ENCODE results near the gene CPM. TPM values are rescaled to one million over a fixed set of nuclear protein-coding genes. Genes with fewer than 3 reads are reported as not detected.

The CPM gene
- 4.2 and 4.6 TPM in 2 replicates for total RNA-seq (2021)
- percentile 30 among the genes with signal in this experiment for Bru-seq, nascent RNA
- BruChase-seq, experiment 1, labeled RNA remaining after a 2-hour chase, result percentile 27 among the genes with signal in this experiment
- percentile 25 among the genes with signal in this experiment for BruChase-seq, experiment 2, labeled RNA remaining after a 6-hour chase
- long read RNA-seq, full-length matches to known transcripts, result 3 of 5 reads
- long read RNA-seq, partial matches to known transcripts, result 0 of 5 reads
- long read RNA-seq, other reads (novel, unspliced or antisense), result 2 of 5 reads

- H2AFZ ChIP-seq, result peak within 1 kb of the TSS; percentile 82
- CTCF ChIA-PET, result interaction anchor here (0.7 kb wide), 1 partner anchor 773 kb away, joined by 3 read pairs; no protein-coding TSS in a partner anchor
These were observed at the start of gene CPM for GRCh38 chr12:68932961-68933893. CPM (minus strand) TSS chr12:68933171; CDS start chr12:68932837, 334 bp downstream.

DNA sequence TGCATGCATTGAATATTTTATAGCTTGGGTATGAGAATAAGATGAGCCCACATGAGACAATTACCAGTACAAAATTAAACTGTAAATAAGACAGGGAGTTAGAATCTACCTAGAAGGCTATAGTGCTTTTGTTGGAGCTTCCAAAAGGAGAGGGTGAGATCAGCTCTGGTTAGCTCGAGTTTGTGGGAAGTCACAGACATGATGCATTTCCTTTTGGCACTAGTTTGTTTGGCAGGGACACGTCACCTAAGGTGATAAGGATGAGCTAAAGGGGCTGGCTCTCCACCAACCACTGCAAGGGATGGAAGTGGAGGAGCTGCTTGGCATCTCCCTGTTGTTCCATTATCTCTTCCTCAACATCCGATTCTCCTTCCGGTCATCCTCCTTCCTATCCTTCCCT, 48.5 kb upstream of the CPM start:
- Histone ChIP-seq H3K4me3 (no peak overlapping the region), H3K4me1 (replicated peaks; ENCODE audit: insufficient read depth) (no peaks in the 10 kb centered on the region), H4K20me1 (ENCODE audit: insufficient read depth) (no peaks in the 10 kb centered on the region), H3K27me3 (ENCODE audit: insufficient read depth, low read depth) (no peaks in the 10 kb centered on the region), H3K36me3 (ENCODE audit: low read depth) (no peaks in the 10 kb centered on the region), H3K79me2 (ENCODE audit: low read depth) (no peaks in the 10 kb centered on the region), H3F3A (ENCODE audit: insufficient read depth, low read depth) (no peaks in the 10 kb centered on the region), H3K27ac (no peak overlapping the region), H2AFZ (no peak overlapping the region), H3K9me2 (ENCODE audit: insufficient read depth) (no peaks in the 10 kb centered on the region), H3K4me2 (no peak overlapping the region), H3K9me3 (ENCODE audit: insufficient read depth, low read depth) (peaks cover 5% of the 10 kb centered on the region)
- no peak for TF ChIP-seq EZH2 (IDR thresholded peaks at IDR 0.05; ENCODE audit: low read depth)
- TF ChIP-seq, protein P1, sequence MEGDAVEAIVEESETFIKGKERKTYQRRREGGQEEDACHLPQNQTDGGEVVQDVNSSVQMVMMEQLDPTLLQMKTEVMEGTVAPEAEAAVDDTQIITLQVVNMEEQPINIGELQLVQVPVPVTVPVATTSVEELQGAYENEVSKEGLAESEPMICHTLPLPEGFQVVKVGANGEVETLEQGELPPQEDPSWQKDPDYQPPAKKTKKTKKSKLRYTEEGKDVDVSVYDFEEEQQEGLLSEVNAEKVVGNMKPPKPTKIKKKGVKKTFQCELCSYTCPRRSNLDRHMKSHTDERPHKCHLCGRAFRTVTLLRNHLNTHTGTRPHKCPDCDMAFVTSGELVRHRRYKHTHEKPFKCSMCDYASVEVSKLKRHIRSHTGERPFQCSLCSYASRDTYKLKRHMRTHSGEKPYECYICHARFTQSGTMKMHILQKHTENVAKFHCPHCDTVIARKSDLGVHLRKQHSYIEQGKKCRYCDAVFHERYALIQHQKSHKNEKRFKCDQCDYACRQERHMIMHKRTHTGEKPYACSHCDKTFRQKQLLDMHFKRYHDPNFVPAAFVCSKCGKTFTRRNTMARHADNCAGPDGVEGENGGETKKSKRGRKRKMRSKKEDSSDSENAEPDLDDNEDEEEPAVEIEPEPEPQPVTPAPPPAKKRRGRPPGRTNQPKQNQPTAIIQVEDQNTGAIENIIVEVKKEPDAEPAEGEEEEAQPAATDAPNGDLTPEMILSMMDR (conservative IDR thresholded peaks at IDR 0.05), result no peak
- BruUV-seq (replicated peaks), result no TSS peak
- DNase-seq, result no peak
- ChIA-PET CTCF (no interaction called here), POLR2A (ENCODE audit: unreplicated experiment) (interaction anchor here (0.7 kb wide), 1 partner anchor 111 kb away, joined by 7 read pairs; no protein-coding TSS in a partner anchor)
- intact Hi-C loops (cut with micrococcal nuclease; ENCODE audit: unreplicated experiment), result no loop called here

More at GRCh38 chr12:68932961-68933893, at the start of gene CPM:
- BruUV-seq (replicated peaks), result no TSS peak
- H3K36me3 ChIP-seq (ENCODE audit: low read depth), result no peaks in the 10 kb centered on the region
- POLR2A ChIA-PET (ENCODE audit: unreplicated experiment), result no interaction called here
- no peaks in the 10 kb centered on the region for H3K27me3 ChIP-seq (ENCODE audit: insufficient read depth, low read depth)
- TF ChIP-seq, protein P1 (conservative IDR thresholded peaks at IDR 0.05), result no peak
- TF ChIP-seq EZH2 (IDR thresholded peaks at IDR 0.05; ENCODE audit: low read depth), result no peak
- H3K79me2 ChIP-seq (ENCODE audit: low read depth), result no peaks in the 10 kb centered on the region
- 0 out of 2 replicates have a peak, but pooled peaks cover 4% of the 10 kb centered on the region for H3F3A ChIP-seq (ENCODE audit: insufficient read depth, low read depth)
- no peaks in the 10 kb centered on the region for H3K4me1 ChIP-seq (replicated peaks; ENCODE audit: insufficient read depth)
- no peak within 1 kb of the TSS for H3K27ac ChIP-seq
- peak within 1 kb of the TSS; percentile 67 for H3K4me3 ChIP-seq
- peak; percentile 42 to 73 for DNase-seq
- H3K4me2 ChIP-seq, result peak within 1 kb of the TSS; percentile 73
- intact Hi-C loops (cut with micrococcal nuclease; ENCODE audit: unreplicated experiment), result no loop called here
- H4K20me1 ChIP-seq (ENCODE audit: insufficient read depth), result no peaks in the 10 kb centered on the region
- H3K9me3 ChIP-seq (ENCODE audit: insufficient read depth, low read depth), result no peaks in the 10 kb centered on the region
- no peaks in the 10 kb centered on the region for H3K9me2 ChIP-seq (ENCODE audit: insufficient read depth)

DNA sequence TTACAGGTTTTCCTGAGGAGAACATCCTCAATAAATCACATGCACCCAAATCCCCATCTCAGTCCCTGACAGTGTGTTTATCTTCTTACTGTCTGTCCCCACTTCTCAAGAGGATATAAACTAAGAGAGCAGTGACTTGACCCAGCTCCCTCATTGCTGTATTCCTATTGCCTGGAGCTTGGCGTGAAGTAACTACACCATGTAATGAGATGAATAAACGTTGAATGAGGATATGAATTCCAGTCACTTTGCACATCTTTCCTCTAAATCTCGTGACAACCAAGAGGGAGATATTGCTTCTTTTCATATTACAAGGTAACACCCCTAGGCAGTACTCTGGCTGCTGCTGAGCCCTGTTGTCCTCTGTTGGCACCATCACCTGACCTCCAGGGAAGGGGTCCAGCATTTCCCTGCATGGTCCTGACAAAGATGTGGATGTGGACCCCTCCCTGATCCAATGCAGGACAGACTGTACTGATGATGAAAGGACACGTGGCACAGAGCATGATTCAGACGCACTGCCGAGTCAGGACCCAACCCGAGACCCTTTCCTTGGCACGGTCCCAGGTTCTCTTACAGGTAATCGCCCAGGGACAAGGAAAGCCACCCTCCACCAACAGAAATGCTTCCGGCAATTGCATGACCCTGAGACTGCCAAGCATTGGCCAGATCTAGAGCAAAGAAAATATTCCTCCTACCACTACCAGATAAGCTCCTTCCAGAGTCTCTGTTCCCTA, 47.7 kb upstream of the CPM start:
- Histone ChIP-seq H3K27me3 (ENCODE audit: insufficient read depth, low read depth) (no peaks in the 10 kb centered on the region), H3K27ac (no peak overlapping the region), H3K79me2 (ENCODE audit: low read depth) (no peaks in the 10 kb centered on the region), H3K4me3 (no peak overlapping the region), H3K4me2 (no peak overlapping the region), H3K9me2 (ENCODE audit: insufficient read depth) (no peaks in the 10 kb centered on the region), H4K20me1 (ENCODE audit: insufficient read depth) (no peaks in the 10 kb centered on the region), H3K4me1 (replicated peaks; ENCODE audit: insufficient read depth) (no peaks in the 10 kb centered on the region), H2AFZ (no peak overlapping the region), H3F3A (ENCODE audit: insufficient read depth, low read depth) (no peaks in the 10 kb centered on the region), H3K9me3 (ENCODE audit: insufficient read depth, low read depth) (peaks cover 5% of the 10 kb centered on the region), H3K36me3 (ENCODE audit: low read depth) (no peaks in the 10 kb centered on the region)
- POLR2A ChIA-PET (ENCODE audit: unreplicated experiment), result interaction anchor here (0.6 kb wide), 1 partner anchor 35 kb away, joined by 7 read pairs; no protein-coding TSS in a partner anchor
- no peak for DNase-seq
- intact Hi-C loops (cut with micrococcal nuclease; ENCODE audit: unreplicated experiment), result no loop called here
- no peak for TF ChIP-seq EZH2 (IDR thresholded peaks at IDR 0.05; ENCODE audit: low read depth)
- TF ChIP-seq, protein P1 (conservative IDR thresholded peaks at IDR 0.05), result no peak
- CTCF ChIA-PET, result no interaction called here
- BruUV-seq (replicated peaks), result no TSS peak
